SK-N-MC (cell line): Measurements from ENCODE around the gene SLC12A3.
"Not testable (repeated sequence)": the region's sequence is repeated elsewhere in the genome, so short reads cannot be mapped to it uniquely, and the experiment has no call there.

Experiments
- DNase-seq: peaks from one replicate; pipeline ENCODE4 v3.0.0-alpha.2; 2011; ENCODE audit warnings: low read depth, low spot score
- H3K27ac ChIP-seq: fragments of 200-600 bp; sonication (generic); 2 replicates; pipeline ENCODE4 v1.5.1; 2016; ENCODE audit warnings: mixed run types
- H3K36me3 ChIP-seq: fragments of 200-600 bp; sonication (generic); 2 replicates; pipeline ENCODE4 v1.6.1; 2017; ENCODE audit warnings: antibody characterized with exemption, low read length, mixed read lengths; ENCODE audit not compliant: insufficient read depth
- H3K4me3 ChIP-seq: fragments of 200-600 bp; sonication (generic); 2 replicates; pipeline ENCODE4 v1.5.1; 2016
- H3K9ac ChIP-seq: fragments of 200-600 bp; sonication (generic); 2 replicates; pipeline ENCODE4 v1.8.0; 2017; ENCODE audit warnings: mixed run types, mixed read lengths; ENCODE audit not compliant: insufficient read length
- H3K9me3 ChIP-seq: fragments of 200-600 bp; sonication (generic); 2 replicates; pipeline ENCODE4 v1.6.1; 2017; ENCODE audit warnings: low read depth, mild to moderate bottlenecking, antibody characterized with exemption, low read length, moderate library complexity, mixed read lengths
- EZH2 ChIP-seq: fragments of 200-600 bp; sonication (generic); IDR thresholded peaks from one replicate; pipeline ENCODE4 v1.6.1; 2017; ENCODE audit warnings: antibody characterized with exemption
- FOXP2 ChIP-seq: optimal IDR thresholded peaks from 2 replicates; pipeline ENCODE3; 2011; ENCODE audit warnings: mild to moderate bottlenecking, moderate library complexity; ENCODE audit not compliant: insufficient read depth; ENCODE audit errors: extremely low read length, control extremely low read depth
- POLR2AphosphoS5 ChIP-seq: IDR thresholded peaks from 2 replicates; pipeline ENCODE4 v1.6.1; 2012; ENCODE audit warnings: mild to moderate bottlenecking, low read depth, low read length, borderline replicate concordance

SLC12A3 gene

GRCh38 chr16:56927471-56927870, 62.5 kb downstream of the SLC12A3 start:
- TF ChIP-seq POLR2AphosphoS5 (no peak), FOXP2 (no peak), EZH2 (no peak)
- Histone ChIP-seq H3K9ac (no peak overlapping the region), H3K4me3 (no peak overlapping the region), H3K27ac (no peak overlapping the region), H3K9me3 (no peaks in the 10 kb centered on the region), H3K36me3 (no peaks in the 10 kb centered on the region)
- DNase-seq = no peak

GRCh38 chr16:56929639-56930038, 64.6 kb downstream of the SLC12A3 start:
- Histone ChIP-seq H3K4me3 (no peak overlapping the region), H3K27ac (no peak overlapping the region), H3K9ac (no peak overlapping the region), H3K9me3 (no peaks in the 10 kb centered on the region), H3K36me3 (no peaks in the 10 kb centered on the region)
- no peak for DNase-seq
- TF ChIP-seq POLR2AphosphoS5 = no peak
- no peak for TF ChIP-seq EZH2
- no peak for TF ChIP-seq FOXP2

- TF ChIP-seq POLR2AphosphoS5 (no peak), FOXP2 (no peak), EZH2 (no peak)
- no peaks in the 10 kb centered on the region for H3K9me3 ChIP-seq
- H3K9ac ChIP-seq = no peak overlapping the region
- no peak for DNase-seq
- peaks cover 9% of the 10 kb centered on the region; the same call in 1 of the 2 replicates for H3K36me3 ChIP-seq
- no peak overlapping the region for H3K27ac ChIP-seq
- H3K4me3 ChIP-seq = no peak overlapping the region
These were observed 65.7 kb downstream of the SLC12A3 start for GRCh38 chr16:56930486-56931270.

- Histone ChIP-seq H3K9me3 (no peaks in the 10 kb centered on the region), H3K27ac (peak overlapping the region; percentile 71), H3K36me3 (peaks cover 16% of the 10 kb centered on the region; the same call in 1 of the 2 replicates), H3K4me3 (peak overlapping the region; percentile 83), H3K9ac (peak overlapping the region; percentile 73)
- no peak for DNase-seq
- no peak for TF ChIP-seq FOXP2
- TF ChIP-seq EZH2 = no peak
These were observed 66.4 kb downstream of the SLC12A3 start for GRCh38 chr16:56931271-56931891.

GRCh38 chr16:56931892-56932720, 67.1 kb downstream of the SLC12A3 start, which contains the start of gene HERPUD1:
Gene HERPUD1 (plus strand): TSS chr16:56932142. CDS start chr16:56932245, 103 bp downstream.
- Histone ChIP-seq H3K27ac (peak within 1 kb of the TSS; percentile 71), H3K36me3 (peaks cover 23% of the 10 kb centered on the region), H3K4me3 (peak within 1 kb of the TSS; percentile 83), H3K9me3 (no peaks in the 10 kb centered on the region), H3K9ac (peak within 1 kb of the TSS; percentile 88)
- DNase-seq = peak; percentile 34
- TF ChIP-seq FOXP2 (no peak), POLR2AphosphoS5 (peak; percentile 90)

GRCh38 chr16:56932721-56933619, 68.0 kb downstream of the SLC12A3 start:
- no peak overlapping the region for H3K27ac ChIP-seq
- H3K36me3 ChIP-seq = peaks cover 32% of the 10 kb centered on the region
- TF ChIP-seq POLR2AphosphoS5 = no peak
- TF ChIP-seq FOXP2 = no peak
- TF ChIP-seq EZH2 = no peak
- H3K9me3 ChIP-seq = no peaks in the 10 kb centered on the region
- H3K9ac ChIP-seq = peak overlapping the region; percentile 88
- DNase-seq = no peak
- peak overlapping the region; percentile 83 for H3K4me3 ChIP-seq

- no peak for DNase-seq
- no peak for TF ChIP-seq POLR2AphosphoS5
- no peak for TF ChIP-seq FOXP2
- no peak for TF ChIP-seq EZH2
- Histone ChIP-seq H3K27ac (no peak overlapping the region), H3K9me3 (no peaks in the 10 kb centered on the region), H3K9ac (peak overlapping the region; percentile 88), H3K4me3 (peak overlapping the region; percentile 83), H3K36me3 (peaks cover 41% of the 10 kb centered on the region)
These were observed 69.0 kb downstream of the SLC12A3 start for GRCh38 chr16:56933828-56934598.

- H3K27ac ChIP-seq, DNase-seq, H3K9me3 ChIP-seq, H3K9ac ChIP-seq: not testable (repeated sequence)
- Histone ChIP-seq H3K4me3 (peak overlapping the region; percentile 83), H3K36me3 (peaks cover 48% of the 10 kb centered on the region)
These were observed 69.7 kb downstream of the SLC12A3 start for GRCh38 chr16:56934599-56935145.
